Measurements from ENCODE around the gene ECSIT. TPM values are rescaled to one million over a fixed set of nuclear protein-coding genes. Genes with fewer than 3 reads are reported as not detected.

Gene ECSIT
- total RNA-seq, 1 experiment from 2014 or later: 39.8 TPM

DNA sequence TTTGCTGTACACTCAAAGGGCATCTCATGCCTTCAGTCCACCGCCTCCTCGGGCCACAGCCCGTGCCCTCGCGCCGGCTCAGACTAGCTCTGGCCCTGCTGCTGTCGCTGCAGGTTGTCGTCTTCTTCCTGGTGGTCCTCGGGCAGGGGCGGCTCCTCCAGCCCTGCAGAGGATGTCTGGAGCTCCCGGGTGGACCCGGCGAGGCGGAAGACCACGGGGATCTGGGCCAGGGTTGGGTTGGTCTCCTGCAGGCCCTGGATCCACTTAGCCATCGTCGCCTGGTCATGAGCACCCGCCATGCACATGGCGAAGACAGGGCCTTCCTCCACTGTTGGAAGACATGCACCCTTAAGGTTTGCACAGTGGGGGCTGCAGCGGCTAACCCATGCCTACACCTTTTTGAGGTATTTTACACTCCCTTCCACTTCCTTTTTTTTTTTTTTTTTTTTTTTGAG is 22.8 kb downstream of the ECSIT start:
- H3K27ac Mint-ChIP-seq (ENCODE audit: unreplicated experiment): peak overlapping the region; percentile 95
- TF ChIP-seq, protein P1, sequence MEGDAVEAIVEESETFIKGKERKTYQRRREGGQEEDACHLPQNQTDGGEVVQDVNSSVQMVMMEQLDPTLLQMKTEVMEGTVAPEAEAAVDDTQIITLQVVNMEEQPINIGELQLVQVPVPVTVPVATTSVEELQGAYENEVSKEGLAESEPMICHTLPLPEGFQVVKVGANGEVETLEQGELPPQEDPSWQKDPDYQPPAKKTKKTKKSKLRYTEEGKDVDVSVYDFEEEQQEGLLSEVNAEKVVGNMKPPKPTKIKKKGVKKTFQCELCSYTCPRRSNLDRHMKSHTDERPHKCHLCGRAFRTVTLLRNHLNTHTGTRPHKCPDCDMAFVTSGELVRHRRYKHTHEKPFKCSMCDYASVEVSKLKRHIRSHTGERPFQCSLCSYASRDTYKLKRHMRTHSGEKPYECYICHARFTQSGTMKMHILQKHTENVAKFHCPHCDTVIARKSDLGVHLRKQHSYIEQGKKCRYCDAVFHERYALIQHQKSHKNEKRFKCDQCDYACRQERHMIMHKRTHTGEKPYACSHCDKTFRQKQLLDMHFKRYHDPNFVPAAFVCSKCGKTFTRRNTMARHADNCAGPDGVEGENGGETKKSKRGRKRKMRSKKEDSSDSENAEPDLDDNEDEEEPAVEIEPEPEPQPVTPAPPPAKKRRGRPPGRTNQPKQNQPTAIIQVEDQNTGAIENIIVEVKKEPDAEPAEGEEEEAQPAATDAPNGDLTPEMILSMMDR (IDR thresholded peaks at IDR 0.05; ENCODE audit: insufficient read depth in 1 of 2, low read depth in 1 of 2, low read length in 1 of 2, severe bottlenecking in 1 of 2, unreplicated experiment in 1 of 2): no peak
- TSS peak; percentile 50 for BruUV-seq (replicated peaks)

DNA sequence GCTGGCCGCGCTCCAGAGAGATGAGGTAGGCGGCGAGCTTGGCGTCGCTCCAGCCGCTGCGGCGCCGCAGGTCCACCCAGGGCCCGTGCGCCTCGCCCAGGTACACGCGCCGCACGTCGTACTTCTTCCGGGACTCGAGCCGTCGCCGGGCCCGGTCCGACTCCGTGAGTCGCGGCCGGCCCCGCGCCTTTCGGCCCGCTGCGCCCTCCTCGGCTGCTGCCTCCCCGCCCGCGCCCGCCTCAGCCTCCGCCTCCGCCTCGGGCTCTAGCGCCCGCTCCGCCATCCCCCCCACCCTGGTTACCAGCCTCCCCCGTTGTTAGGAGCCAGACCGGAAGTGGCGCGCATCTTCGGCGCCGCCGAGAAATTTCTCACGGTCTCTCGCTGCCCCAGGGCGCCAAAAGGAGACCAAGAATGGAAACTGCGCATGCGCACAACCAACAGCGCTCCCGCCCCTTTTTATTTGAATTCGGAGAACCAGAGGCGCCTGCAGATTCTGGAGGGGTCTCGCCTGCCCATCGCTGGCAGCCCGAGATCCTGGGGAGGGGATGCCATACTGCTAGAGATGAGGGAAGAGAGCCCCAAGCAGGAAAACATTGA is 23.3 kb downstream of the ECSIT start, which contains the start of gene ZNF653:
TSS of gene ZNF653 (minus strand) at position 336 of the 597 bp plus-strand sequence. CDS start at position 283, 53 bp downstream.
- ChIA-PET CTCF (interaction anchor here (0.6 kb wide), 1 partner anchor 160 kb away, joined by 7 read pairs; no protein-coding TSS in a partner anchor), POLR2A (interaction anchor here (0.8 to 0.9 kb wide), 2 partner anchors 23 to 131 kb away, joined by 3 read pairs; partner anchors contain the start of genes ECSIT and SWSAP1)
- no peaks in the 10 kb centered on the region for H3K9me3 ChIP-seq
- DNase-seq: peak; percentile 93
- H3K36me3 Mint-ChIP-seq (ENCODE audit: insufficient read depth, unreplicated experiment): peaks cover 34% of the 10 kb centered on the region
- no peaks in the 10 kb centered on the region for H3K9me3 Mint-ChIP-seq (ENCODE audit: unreplicated experiment)
- peak within 1 kb of the TSS; percentile 81 for H3K4me3 Mint-ChIP-seq (ENCODE audit: unreplicated experiment)
- H3K27me3 ChIP-seq (replicated peaks; ENCODE audit: control insufficient read depth, insufficient read depth, low read length): no peaks in the 10 kb centered on the region
- H3K4me3 ChIP-seq (ENCODE audit: low read depth, low read length): peak within 1 kb of the TSS; percentile 89
- H3K36me3 ChIP-seq (ENCODE audit: control insufficient read depth, insufficient read depth, low read length): no peaks in the 10 kb centered on the region; the same call in 1 of the 2 replicates
- H3K27me3 Mint-ChIP-seq (ENCODE audit: insufficient read depth, unreplicated experiment): no peaks in the 10 kb centered on the region
- H3K4me1 Mint-ChIP-seq (ENCODE audit: low read depth, unreplicated experiment): peaks cover 7% of the 10 kb centered on the region
- intact Hi-C loops (cut with micrococcal nuclease; ENCODE audit: unreplicated experiment): no loop called here
- TF ChIP-seq, protein P1 (IDR thresholded peaks at IDR 0.05; ENCODE audit: insufficient read depth in 1 of 2, low read depth in 1 of 2, low read length in 1 of 2, severe bottlenecking in 1 of 2, unreplicated experiment in 1 of 2): no peak
- BruUV-seq (replicated peaks): no TSS peak
- peaks cover 11% of the 10 kb centered on the region; the same call in 1 of the 2 replicates for H3K4me1 ChIP-seq
- peak within 1 kb of the TSS; percentile 95 for H3K27ac Mint-ChIP-seq (ENCODE audit: unreplicated experiment)

More for the DNA sequence above, 22.8 kb downstream of the ECSIT start:
- Mint-ChIP-seq H3K27me3 (ENCODE audit: insufficient read depth, unreplicated experiment) (no peaks in the 10 kb centered on the region), H3K4me3 (ENCODE audit: unreplicated experiment) (peak overlapping the region; percentile 81), H3K9me3 (ENCODE audit: unreplicated experiment) (no peaks in the 10 kb centered on the region), H3K36me3 (ENCODE audit: insufficient read depth, unreplicated experiment) (peaks cover 39% of the 10 kb centered on the region), H3K4me1 (ENCODE audit: low read depth, unreplicated experiment) (peaks cover 7% of the 10 kb centered on the region)
- ChIA-PET POLR2A (interaction anchor here (0.9 kb wide), 1 partner anchor 131 kb away, joined by 3 read pairs; the partner anchor contains the start of gene SWSAP1), CTCF (no interaction called here)
- no peaks in the 10 kb centered on the region for H3K9me3 ChIP-seq
- H3K4me3 ChIP-seq (ENCODE audit: low read depth, low read length): peak overlapping the region; percentile 89
- H3K4me1 ChIP-seq: peaks cover 11% of the 10 kb centered on the region; the same call in 1 of the 2 replicates
- intact Hi-C loops (cut with micrococcal nuclease; ENCODE audit: unreplicated experiment): no loop called here
- no peaks in the 10 kb centered on the region; the same call in 1 of the 2 replicates for H3K36me3 ChIP-seq (ENCODE audit: control insufficient read depth, insufficient read depth, low read length)
- H3K27me3 ChIP-seq (replicated peaks; ENCODE audit: control insufficient read depth, insufficient read depth, low read length): no peaks in the 10 kb centered on the region
- no peak for DNase-seq

DNA sequence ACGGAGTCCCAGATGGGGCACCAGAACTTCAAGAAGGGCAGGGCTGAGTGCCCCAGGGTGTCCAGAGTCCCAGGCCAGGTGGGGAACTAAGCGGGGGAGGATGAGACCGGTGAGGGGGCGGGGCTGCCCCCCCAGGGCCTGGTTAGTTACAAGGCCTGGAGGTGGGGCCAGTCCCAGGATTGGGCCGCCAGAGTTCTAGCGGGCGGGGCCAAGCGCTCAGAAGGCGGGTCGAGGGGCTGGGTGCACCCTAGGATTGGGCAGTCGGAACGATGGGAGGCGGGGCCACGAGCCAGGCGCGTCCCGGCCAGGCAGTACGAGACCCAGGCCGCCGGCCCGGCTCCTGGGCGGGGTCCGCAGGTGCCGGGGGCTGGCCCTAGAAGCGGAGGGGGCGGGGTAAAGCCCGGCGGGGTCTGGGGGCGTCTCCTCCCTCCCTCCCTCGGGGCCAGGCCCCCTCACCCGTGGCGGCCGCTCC is 23.9 kb downstream of the ECSIT start:
- intact Hi-C loops (cut with micrococcal nuclease; ENCODE audit: unreplicated experiment): no loop called here
- peaks cover 7% of the 10 kb centered on the region for H3K4me1 Mint-ChIP-seq (ENCODE audit: low read depth, unreplicated experiment)
- H3K9me3 Mint-ChIP-seq (ENCODE audit: unreplicated experiment): no peaks in the 10 kb centered on the region
- H3K4me1 ChIP-seq: peaks cover 11% of the 10 kb centered on the region; the same call in 1 of the 2 replicates
- no peaks in the 10 kb centered on the region for H3K27me3 ChIP-seq (replicated peaks; ENCODE audit: control insufficient read depth, insufficient read depth, low read length)
- H3K4me3 Mint-ChIP-seq (ENCODE audit: unreplicated experiment): peak overlapping the region; percentile 81
- no TSS peak for BruUV-seq (replicated peaks)
- no peaks in the 10 kb centered on the region; the same call in 1 of the 2 replicates for H3K36me3 ChIP-seq (ENCODE audit: control insufficient read depth, insufficient read depth, low read length)
- TF ChIP-seq, protein P1 (IDR thresholded peaks at IDR 0.05; ENCODE audit: insufficient read depth in 1 of 2, low read depth in 1 of 2, low read length in 1 of 2, severe bottlenecking in 1 of 2, unreplicated experiment in 1 of 2): no peak
- ChIA-PET CTCF (interaction anchor here (0.6 kb wide), 1 partner anchor 160 kb away, joined by 7 read pairs; no protein-coding TSS in a partner anchor), POLR2A (interaction anchor here (0.8 kb wide), 1 partner anchor 24 kb away, joined by 3 read pairs; the partner anchor contains the start of gene ECSIT)
- H3K36me3 Mint-ChIP-seq (ENCODE audit: insufficient read depth, unreplicated experiment): peaks cover 32% of the 10 kb centered on the region
- peak overlapping the region; percentile 95 for H3K27ac Mint-ChIP-seq (ENCODE audit: unreplicated experiment)
- DNase-seq: peak; percentile 97 to 98
- H3K4me3 ChIP-seq (ENCODE audit: low read depth, low read length): peak overlapping the region; percentile 89
- no peaks in the 10 kb centered on the region for H3K9me3 ChIP-seq
- no peaks in the 10 kb centered on the region for H3K27me3 Mint-ChIP-seq (ENCODE audit: insufficient read depth, unreplicated experiment)
